HG03103 (cell line): ENCODE results near the gene PRCD.

Experiments used
- ATAC-seq: cut with Tn5 transposase; IDR thresholded peaks from one replicate; pipeline ENCODE4 v1.9.1; 2021; ENCODE audit warnings: low read depth; ENCODE audit not compliant: unreplicated experiment

PRCD gene

GRCh38 chr17:76586741-76587487, 47.1 kb downstream of the PRCD start:
- no peak for ATAC-seq

- ATAC-seq: no peak
These were observed 48.3 kb downstream of the PRCD start for GRCh38 chr17:76588182-76588581.

DNA sequence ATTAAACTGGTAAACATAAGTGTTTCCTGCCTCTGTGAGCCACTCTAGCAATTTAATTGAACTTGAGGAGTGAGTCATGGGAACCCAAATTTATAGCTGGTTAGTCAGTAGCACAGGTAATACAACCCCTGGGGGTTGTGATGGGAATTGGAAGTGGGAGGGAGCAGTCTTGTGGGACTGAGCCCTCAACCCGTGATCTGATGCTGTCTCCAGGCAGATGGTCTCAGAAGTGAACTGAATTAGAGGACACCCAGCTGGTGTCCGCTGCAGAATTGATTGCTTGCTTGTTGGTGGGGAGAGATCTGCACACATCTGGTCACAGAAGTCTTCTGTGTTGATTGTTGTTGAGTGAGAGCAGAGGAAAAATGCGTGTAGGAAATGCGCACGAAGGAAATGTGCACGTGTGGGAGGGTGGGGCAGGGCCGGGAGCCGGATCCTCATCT, 53.6 kb downstream of the PRCD start:
- no peak for ATAC-seq

GRCh38 chr17:76593959-76594358, 54.1 kb downstream of the PRCD start:
- ATAC-seq: no peak

DNA sequence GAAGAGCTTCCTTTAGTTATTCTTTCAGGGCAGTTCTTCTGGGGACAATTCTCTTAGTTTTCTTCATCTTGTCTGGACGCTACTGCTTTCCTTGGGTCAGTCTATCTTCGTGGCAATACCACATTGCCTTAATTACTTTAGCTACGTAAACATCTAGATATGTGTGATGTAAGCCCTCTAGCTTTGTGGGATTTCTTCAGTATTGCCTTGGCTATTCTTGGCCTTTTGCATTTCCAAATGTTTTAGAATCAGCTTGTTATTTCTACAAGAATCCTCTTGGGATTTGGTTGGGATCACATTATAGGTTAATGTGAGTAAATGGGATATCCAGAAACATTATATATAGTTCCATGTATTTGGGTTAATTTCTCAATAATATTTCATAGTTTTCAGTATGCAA, 54.8 kb downstream of the PRCD start:
- ATAC-seq: no peak
